ENCODE results near the gene MMAB. TPM values are rescaled to one million over a fixed set of nuclear protein-coding genes. Genes with fewer than 3 reads are reported as not detected.

The MMAB gene
- total RNA-seq, 2 donors from 2014 or later: 23.1 to 79.2 TPM

GRCh38 chr12:109559601-109560000, 13.7 kb downstream of the MMAB start:
- Histone ChIP-seq H3K27me3 (replicated peaks; ENCODE audit: insufficient read depth) (no peaks in the 10 kb centered on the region), H3K27ac (no peak overlapping the region), H3K4me1 (replicated peaks) (no peaks in the 10 kb centered on the region), H3K4me3 (no peak overlapping the region), H3K36me3 (peaks cover 0 to under 1% of the 10 kb centered on the region in 2 donors), H3K9me3 (no peaks in the 10 kb centered on the region)
- WGBS: 92% methylated on average over 10 of the region's 10 CpGs
- TF ChIP-seq POLR2A (IDR thresholded peaks at IDR 0.05) (no peak), POLR2AphosphoS5 (IDR thresholded peaks at IDR 0.05) (no peak), CTCF (IDR thresholded peaks at IDR 0.05) (no peak)
- intact Hi-C loops (cut with DNase I): no loop called here
- no peak for DNase-seq (ENCODE audit: low spot score)

- H3K27ac ChIP-seq: no peak overlapping the region
- 91% methylated on average over 6 of the region's 6 CpGs for WGBS
- no peaks in the 10 kb centered on the region for H3K9me3 ChIP-seq
- H3K27me3 ChIP-seq (replicated peaks; ENCODE audit: insufficient read depth): no peaks in the 10 kb centered on the region
- no peak overlapping the region for H3K4me3 ChIP-seq
- TF ChIP-seq CTCF (IDR thresholded peaks at IDR 0.05) (no peak), POLR2A (IDR thresholded peaks at IDR 0.05) (no peak), POLR2AphosphoS5 (IDR thresholded peaks at IDR 0.05) (no peak)
- H3K36me3 ChIP-seq: no peaks in the 10 kb centered on the region
- intact Hi-C loops (cut with DNase I): no loop called here
- no peak for DNase-seq (ENCODE audit: low spot score)
- H3K4me1 ChIP-seq (replicated peaks): no peaks in the 10 kb centered on the region
Measured at GRCh38 chr12:109559200-109559505, 14.2 kb downstream of the MMAB start.

GRCh38 chr12:109558374-109559199, 14.7 kb downstream of the MMAB start:
- no peak overlapping the region for H3K4me3 ChIP-seq
- no peaks in the 10 kb centered on the region for H3K9me3 ChIP-seq
- no peak overlapping the region for H3K27ac ChIP-seq
- H3K27me3 ChIP-seq (replicated peaks; ENCODE audit: insufficient read depth): no peaks in the 10 kb centered on the region
- DNase-seq (ENCODE audit: low spot score): no peak
- intact Hi-C loops (cut with DNase I): no loop called here
- H3K4me1 ChIP-seq (replicated peaks): no peaks in the 10 kb centered on the region
- no peaks in the 10 kb centered on the region for H3K36me3 ChIP-seq
- 91% methylated on average over 22 of the region's 25 CpGs for WGBS
- TF ChIP-seq CTCF (IDR thresholded peaks at IDR 0.05): no peak
- TF ChIP-seq POLR2AphosphoS5 (IDR thresholded peaks at IDR 0.05): no peak
- TF ChIP-seq POLR2A (IDR thresholded peaks at IDR 0.05): no peak

GRCh38 chr12:109557805-109558204, 15.5 kb downstream of the MMAB start:
- TF ChIP-seq CTCF (IDR thresholded peaks at IDR 0.05): no peak
- TF ChIP-seq POLR2AphosphoS5 (IDR thresholded peaks at IDR 0.05): no peak
- TF ChIP-seq POLR2A (IDR thresholded peaks at IDR 0.05): no peak
- no peak overlapping the region for H3K27ac ChIP-seq
- no peak for DNase-seq (ENCODE audit: low spot score)
- H3K9me3 ChIP-seq: no peaks in the 10 kb centered on the region
- H3K36me3 ChIP-seq: no peaks in the 10 kb centered on the region
- no peak overlapping the region for H3K4me3 ChIP-seq
- intact Hi-C loops (cut with DNase I): no loop called here
- no peaks in the 10 kb centered on the region for H3K27me3 ChIP-seq (replicated peaks; ENCODE audit: insufficient read depth)
- WGBS: 79% methylated on average over 10 of the region's 12 CpGs
- H3K4me1 ChIP-seq (replicated peaks): no peaks in the 10 kb centered on the region

GRCh38 chr12:109557200-109557599, 16.1 kb downstream of the MMAB start:
- 87% methylated on average over 10 of the region's 10 CpGs for WGBS

More at GRCh38 chr12:109557200-109557599, 16.1 kb downstream of the MMAB start:
- TF ChIP-seq CTCF (IDR thresholded peaks at IDR 0.05) (no peak), POLR2AphosphoS5 (IDR thresholded peaks at IDR 0.05) (no peak), POLR2A (IDR thresholded peaks at IDR 0.05) (no peak)
- Histone ChIP-seq H3K27me3 (replicated peaks; ENCODE audit: insufficient read depth) (no peaks in the 10 kb centered on the region), H3K4me3 (no peak overlapping the region), H3K9me3 (no peaks in the 10 kb centered on the region), H3K27ac (no peak overlapping the region), H3K4me1 (replicated peaks) (no peaks in the 10 kb centered on the region), H3K36me3 (no peaks in the 10 kb centered on the region)
- intact Hi-C loops (cut with DNase I): no loop called here
- DNase-seq (ENCODE audit: low spot score): no peak
